GM19328 (cell line): ENCODE data around the gene NSG2.
"Not testable (repeated sequence)": the region's sequence is repeated elsewhere in the genome, so short reads cannot be mapped to it uniquely, and the experiment has no call there.

Experiments used
- ATAC-seq: cut with Tn5 transposase; IDR thresholded peaks from one replicate; pipeline ENCODE4 v1.9.1; 2021; ENCODE audit warnings: mild to moderate bottlenecking, moderate library complexity; ENCODE audit not compliant: unreplicated experiment

The NSG2 gene

GRCh38 chr5:174045470-174046025 is at the start of gene NSG2:
TSS of gene NSG2 (plus strand) at chr5:174045706. CDS start at chr5:174046756, 1,050 bp downstream.
- ATAC-seq: peak; percentile 77

- ATAC-seq: no peak
Observed at GRCh38 chr5:173997331-173997730, 48.2 kb upstream of the NSG2 start.

- no peak for ATAC-seq
Observed at GRCh38 chr5:173998531-173998930, 47.0 kb upstream of the NSG2 start.

- ATAC-seq: no peak
Observed at GRCh38 chr5:174000076-174000475, 45.4 kb upstream of the NSG2 start.

GRCh38 chr5:174003795-174004194 is 41.7 kb upstream of the NSG2 start:
- no peak for ATAC-seq

- no peak for ATAC-seq
Observed at GRCh38 chr5:174008922-174009321, 36.6 kb upstream of the NSG2 start.

GRCh38 chr5:174010365-174010764 is 35.1 kb upstream of the NSG2 start:
- ATAC-seq: no peak

- no peak for ATAC-seq
Observed at GRCh38 chr5:174011441-174011840, 34.1 kb upstream of the NSG2 start.

- ATAC-seq: not testable (repeated sequence)
Observed at GRCh38 chr5:174020069-174020927, 25.2 kb upstream of the NSG2 start.

GRCh38 chr5:174020928-174021304 is 24.6 kb upstream of the NSG2 start:
- ATAC-seq: no peak

GRCh38 chr5:174022384-174023095 is 23.0 kb upstream of the NSG2 start:
- no peak for ATAC-seq

- ATAC-seq: no peak
Observed at GRCh38 chr5:174030286-174030685, 15.2 kb upstream of the NSG2 start.

- ATAC-seq: no peak
Observed at GRCh38 chr5:174044466-174045254, 846 bp upstream of the NSG2 start.

- no peak for ATAC-seq
Observed at GRCh38 chr5:174046558-174046957, 1.1 kb downstream of the NSG2 start.

GRCh38 chr5:174047472-174048099 is 2.1 kb downstream of the NSG2 start:
- ATAC-seq: no peak

GRCh38 chr5:174052636-174053035 is 7.1 kb downstream of the NSG2 start:
- ATAC-seq: no peak

GRCh38 chr5:174053905-174054304 is 8.4 kb downstream of the NSG2 start:
- ATAC-seq: no peak

GRCh38 chr5:174056064-174056847 is 10.8 kb downstream of the NSG2 start:
- ATAC-seq: no peak

- ATAC-seq: no peak
Observed at GRCh38 chr5:174057206-174057605, 11.7 kb downstream of the NSG2 start.
